GM21786 (cell line): ENCODE results near the gene TTC6.

Experiments used
- ATAC-seq: cut with Tn5 transposase; IDR thresholded peaks from one replicate; pipeline ENCODE4 v1.9.1; 2021; ENCODE audit not compliant: unreplicated experiment

TTC6 gene

DNA sequence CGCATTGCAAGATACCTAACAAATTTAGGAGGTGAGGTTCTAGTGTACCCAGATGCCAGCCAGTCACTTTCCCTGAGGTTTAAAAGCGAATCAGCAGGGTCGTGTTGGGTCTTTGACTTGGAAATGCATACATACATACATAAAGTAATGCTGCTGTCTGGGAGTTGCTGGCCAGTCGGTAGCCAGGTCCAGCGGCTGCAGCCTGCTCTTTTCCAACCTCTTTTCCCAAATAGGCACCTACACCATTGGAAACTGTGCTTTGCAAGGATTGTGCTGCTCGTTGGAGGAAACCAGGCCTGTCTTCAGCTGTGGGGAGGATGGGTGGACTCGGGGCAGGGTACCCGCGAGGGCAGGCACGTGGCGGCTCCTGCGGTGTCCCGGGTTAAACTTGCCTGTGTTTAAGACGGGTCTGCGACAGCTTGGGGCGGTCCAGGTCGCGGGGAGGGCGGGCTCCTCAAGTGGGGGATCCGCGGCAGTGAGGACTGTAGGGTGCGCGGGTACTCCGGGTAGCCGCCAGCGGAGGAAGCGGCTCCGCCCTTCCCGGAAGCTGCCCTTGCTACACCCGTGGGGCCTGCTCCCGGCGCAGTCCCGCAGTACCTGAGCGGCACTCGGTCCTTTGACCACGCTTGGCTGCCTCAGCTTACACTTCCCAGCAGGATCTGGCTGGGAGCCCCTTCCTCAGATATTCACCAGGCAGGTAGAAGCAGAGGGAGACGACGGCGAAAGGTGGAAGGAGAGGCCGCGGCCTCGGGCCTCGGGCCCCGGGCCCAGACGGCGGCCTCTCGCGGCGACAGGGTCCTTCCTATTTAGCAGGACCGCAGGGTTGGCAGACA is 2.7 kb downstream of the TTC6 start:
- ATAC-seq = no peak

DNA sequence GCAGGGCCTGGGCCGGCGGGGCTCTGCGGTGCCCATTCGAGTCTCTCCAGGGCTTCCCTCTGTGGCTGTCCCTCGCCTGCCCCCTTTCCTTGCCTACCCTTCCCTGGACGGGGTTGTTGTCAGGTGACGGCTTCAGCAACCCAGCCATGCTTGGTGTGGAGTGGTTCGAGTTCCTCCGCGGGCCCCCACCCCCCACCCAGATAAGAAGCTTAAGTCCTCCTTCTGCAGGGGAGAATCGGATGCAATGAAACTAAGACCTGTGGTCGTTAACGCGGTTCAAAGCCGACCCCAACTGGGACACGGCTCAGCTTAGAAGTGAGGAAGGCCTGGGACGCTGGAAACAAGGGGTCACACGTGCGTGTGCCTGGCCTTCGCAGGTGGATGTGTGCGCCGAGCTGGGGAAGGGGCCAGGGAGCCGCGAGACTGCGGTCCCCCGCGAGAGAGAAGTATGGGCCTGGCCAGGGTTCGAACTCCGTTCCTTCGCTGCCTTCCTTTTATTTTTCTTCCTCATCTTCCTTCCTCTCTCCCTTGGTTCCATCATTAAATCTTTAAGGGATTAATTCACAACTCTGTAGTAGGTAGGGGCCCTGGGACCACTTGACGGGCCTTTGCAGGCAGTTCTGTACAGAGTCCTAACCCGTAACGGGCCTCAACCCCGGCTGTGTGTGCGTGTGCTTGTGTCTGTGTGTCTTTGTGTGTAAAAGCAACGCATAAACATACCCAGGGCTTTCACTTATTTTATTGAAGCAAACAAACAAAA is 3.5 kb downstream of the TTC6 start:
- no peak for ATAC-seq

DNA sequence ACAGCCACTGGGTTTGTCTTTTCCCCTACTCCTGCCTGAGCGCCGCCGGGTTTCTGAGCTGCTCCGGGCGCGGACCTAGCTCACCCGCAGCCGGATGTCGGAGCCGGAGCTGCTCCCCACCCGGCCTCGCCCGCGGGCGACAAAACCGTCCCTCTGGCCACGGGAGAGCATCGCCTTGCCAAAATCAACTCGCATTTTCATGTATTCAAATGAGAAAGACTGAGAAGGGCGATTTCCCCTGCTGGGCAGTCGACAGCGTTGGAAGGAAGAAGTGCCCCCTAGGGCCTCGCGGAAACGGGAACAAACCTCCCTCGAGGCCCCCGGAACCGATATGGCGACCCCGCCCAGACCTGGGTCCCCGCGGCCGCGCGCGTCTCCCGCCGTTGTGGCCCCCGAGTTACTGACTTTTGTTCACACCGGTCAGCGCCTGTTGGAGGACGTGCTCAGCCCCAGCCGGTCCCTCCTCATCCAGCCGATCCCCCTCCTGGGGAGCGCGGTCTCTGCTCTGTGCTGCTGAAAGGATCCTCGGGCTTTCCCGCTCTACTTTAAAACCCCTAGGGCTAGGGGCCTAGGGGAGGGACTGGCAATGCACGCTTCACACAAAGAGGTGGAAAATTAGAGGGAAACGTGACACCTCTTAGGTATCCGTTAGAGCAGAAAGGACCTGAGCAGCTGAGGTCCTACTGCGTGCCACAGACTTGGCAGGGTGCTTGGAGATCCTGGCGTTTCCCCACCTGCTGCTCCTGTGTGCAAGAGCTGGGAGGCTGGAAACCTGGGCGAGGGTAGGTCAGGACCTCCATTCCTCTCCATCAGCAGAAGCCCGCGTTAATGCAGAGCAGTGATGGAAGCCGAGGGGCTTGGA is 4.3 kb downstream of the TTC6 start:
- no peak for ATAC-seq

DNA sequence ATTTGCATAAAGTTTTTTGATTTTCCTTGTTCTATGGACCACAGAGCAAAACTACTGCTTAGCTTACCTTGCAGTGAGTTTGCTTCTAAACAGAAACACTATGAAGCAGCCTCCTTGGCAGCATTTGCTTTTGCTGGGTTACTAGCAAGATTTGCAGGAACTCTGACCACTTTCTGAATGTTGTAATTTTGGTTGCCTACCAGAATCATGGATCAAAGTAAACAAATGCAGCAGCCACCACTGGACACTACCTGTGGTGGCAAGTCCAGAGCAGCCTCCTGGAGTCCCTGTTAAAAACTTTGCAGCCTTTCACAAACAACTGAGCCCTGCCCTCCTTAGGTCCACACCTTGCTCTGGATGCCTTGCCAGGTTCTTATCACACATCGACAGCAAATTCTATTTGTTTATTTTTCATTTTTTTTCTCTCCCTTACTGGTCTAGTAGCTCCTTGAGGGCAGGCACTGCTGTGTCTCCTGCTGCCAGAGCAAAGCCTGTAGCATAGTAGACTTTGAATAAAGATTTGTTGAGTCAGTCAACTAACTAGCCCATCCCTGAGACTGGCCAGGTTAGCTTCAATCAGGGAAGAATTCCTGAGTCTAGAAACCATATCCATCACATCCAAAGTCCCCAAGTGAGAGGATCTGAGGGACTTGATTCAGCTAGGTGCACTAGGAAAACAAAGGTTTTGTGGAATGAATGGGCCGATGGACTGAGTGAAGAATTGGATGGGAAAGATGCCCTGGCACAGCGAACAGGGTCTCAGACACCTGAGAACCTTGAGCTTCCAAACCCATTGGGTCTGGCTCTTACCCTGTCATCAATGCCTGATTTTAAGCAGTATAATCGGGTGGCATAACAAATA is 5.7 kb downstream of the TTC6 start:
- no peak for ATAC-seq

DNA sequence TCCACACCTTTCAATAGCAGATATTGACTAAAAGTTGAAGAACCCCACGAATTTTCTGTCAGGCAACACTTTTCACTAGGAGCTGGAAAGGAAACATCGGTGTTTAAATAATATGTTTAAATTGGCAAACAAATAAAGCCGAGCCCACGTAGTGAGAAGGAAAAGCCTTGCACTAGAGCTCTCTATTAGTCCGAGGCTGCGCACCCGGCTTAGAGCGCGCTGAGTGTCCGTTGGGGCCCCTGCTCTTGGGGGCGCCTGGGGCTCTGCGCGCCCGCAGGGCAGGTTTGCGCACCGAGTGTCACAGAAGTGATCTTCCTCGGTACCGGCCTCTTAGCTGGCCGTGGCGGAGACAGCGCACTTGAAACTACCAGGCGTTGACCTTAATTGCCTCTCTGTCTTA is 6.4 kb downstream of the TTC6 start:
- no peak for ATAC-seq

DNA sequence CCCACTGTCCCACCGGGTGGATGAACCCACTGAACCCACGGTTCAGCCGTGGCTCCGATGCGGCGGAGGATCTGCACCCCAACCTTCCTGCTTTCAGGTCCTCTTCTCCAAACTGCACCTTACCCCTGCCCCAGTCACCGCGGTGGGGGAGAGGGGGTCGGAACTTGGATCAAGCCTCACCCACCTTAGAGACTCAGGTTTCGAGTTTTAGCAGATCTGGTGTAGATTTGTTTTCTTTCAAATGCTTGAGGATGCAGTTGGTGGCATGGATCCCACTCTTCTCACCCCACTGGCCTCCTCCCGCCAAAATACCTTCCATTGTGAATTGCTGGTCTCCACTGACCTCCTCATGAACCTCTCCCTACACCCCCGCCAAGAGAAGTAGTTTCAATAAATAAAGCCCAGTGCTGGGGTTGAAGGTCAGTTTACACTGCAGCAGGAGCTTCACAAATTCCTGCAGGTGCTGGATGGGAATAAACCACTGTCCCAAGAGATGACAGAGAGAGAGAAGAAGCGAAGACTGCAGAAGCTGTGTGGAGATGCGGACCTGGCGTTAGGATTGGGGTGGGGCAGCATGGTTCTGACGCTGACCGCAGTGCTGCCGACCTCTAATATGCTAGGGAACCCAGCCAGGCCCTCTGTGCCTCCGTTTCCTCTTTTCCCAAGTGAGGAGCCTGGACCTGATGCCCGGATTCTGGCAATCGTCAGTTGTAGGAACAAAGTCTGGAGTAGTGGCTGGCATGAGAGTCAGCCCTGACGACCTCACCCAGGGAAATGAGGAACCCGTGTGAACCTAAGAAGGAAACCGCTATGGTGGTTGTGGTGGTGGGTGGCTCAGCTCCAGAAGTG is 7.4 kb downstream of the TTC6 start:
- no peak for ATAC-seq

DNA sequence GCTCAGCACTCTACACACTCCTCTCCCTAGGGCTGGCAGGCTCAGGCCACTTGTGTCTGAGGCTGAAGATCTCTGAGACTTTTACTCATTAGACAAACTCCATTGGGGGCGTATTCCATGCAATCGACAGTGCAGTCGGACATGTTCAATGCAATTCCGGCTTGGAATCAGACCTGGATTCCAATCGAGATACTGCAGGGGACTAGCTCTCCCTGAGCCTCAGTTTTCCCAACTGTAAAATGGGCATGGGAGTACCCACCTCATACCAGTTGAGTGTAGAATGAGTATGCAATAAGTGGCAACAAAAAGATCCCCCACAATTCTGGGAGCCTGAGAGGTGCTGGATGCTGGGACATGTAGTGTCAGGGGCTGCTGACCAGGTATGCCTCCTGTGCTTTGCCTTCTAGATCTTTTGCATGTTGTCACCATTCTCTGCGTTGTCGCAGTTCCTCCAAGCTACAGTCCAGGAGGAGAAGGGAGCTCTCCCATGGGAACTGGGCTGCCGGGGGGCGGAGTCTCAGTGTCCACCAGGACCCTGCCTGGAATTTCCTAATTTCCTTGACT is 8.3 kb downstream of the TTC6 start:
- ATAC-seq = no peak

DNA sequence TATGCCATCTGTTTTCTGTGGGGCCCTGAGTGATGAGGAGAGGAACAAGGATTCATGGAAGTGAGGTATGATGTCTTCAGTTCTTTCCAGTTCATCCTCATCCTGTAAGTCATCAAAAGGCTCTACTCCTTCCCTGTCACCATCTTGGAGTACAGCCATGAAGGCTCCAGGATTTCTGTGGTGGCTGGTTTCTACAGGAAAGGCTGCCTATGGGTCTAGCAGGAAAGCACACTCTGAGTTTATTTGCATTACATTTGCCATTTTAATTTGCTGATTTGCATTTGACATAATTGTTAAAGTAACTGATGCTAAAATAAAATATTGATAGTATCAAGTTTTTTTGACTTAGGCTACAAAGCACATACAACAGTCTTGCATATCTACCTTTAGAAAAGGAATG is 11.2 kb downstream of the TTC6 start:
- ATAC-seq = no peak

DNA sequence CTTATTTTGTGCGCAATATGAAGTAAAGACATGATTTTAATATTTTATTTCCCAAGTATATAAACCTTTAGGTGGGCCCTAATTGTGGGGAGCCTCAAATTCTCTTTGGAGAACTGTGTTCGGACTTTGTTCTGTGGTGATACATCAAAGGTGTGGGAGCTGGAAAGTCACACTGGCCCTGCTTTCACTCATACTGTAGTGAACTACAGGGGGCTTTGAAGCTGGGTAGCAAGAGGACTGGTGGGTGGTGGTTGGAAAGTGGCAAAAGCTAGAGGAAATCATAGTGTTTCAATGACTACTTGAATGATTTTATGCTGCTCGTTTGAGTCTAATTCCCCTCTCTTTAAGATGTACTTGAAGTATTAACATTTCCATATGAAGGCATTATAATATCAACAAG is 13.2 kb downstream of the TTC6 start:
- no peak for ATAC-seq

DNA sequence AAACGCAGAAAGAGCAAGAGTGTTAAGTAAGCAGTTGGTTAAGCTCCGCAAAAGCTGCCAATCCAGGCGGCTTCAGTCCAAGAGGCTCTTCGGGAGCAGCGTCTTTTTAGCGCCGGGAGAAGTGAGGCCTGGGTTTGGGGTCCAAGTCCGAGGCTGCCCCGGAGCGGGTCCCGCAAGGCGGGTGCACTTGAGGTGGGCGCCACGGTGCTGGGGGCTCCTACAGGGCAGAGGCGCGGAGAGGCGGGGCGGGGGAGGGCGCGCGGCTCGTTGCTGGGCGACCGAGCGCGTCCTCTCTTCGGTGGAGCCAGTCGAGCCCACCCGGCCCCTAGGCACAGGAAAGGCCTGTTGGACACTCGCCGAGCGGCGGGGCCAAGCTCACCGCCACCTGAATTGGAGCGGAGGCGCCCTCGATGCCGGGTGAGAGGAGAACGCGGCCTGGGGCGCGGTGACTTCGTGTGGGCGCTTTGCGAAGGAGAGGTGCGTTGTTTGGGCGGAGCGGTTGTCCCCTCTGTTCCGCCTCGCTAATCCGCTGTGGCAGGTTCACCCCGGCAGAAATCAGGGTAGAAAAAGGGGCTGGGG is 15.6 kb downstream of the TTC6 start:
- ATAC-seq = no peak

DNA sequence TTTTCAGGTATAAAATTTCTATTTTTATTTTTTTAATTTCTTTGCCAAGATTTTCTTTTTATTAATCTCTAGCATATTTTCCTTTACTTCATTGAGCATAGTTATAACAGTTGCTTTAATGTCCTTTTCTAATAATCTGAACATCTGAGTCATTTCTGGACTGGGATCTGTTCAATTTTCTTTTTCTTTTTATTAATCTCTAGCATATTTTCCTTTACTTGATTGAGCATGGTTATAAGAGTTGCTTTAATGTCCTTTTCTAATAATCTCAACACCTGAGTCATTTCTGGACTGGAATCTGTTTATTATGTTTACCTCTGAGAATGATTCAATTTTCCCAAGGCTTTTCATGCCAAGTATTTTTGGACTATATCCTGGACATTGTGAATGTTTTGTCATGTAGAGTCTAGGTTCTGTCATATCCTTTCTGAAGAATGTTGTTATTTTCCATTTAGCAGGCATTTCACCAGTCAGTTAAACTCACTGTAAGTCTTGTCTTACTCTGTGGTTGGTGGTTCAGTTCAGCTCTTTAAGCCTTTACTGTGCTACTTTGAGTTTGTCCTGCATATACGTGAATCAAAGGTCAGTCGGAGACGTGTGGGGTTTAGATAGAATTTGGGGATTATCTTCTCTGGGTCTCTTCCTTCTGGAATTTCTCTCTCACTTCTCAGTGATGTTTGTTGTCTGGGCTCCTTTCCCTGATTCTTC is 20.3 kb downstream of the TTC6 start:
- no peak for ATAC-seq

DNA sequence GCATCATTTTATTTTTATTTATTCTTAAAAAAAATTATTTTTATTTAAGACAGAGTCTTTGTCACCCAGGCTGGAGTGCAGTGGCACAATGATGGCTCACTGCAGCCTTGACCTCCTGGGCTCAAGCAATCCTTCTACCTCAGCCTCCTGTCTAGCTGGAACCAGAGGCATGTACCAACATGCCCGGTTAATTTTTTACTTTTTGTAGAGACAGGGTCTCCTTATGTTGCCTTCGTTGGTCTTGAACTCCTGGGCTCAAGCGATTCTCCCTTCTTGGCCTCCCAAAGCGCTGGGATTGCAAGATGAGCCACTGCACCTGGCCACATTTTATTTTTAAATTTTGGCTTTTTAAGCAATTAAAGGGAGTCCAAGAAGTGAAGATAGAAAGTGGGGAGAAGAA is 21.4 kb downstream of the TTC6 start:
- ATAC-seq = no peak

DNA sequence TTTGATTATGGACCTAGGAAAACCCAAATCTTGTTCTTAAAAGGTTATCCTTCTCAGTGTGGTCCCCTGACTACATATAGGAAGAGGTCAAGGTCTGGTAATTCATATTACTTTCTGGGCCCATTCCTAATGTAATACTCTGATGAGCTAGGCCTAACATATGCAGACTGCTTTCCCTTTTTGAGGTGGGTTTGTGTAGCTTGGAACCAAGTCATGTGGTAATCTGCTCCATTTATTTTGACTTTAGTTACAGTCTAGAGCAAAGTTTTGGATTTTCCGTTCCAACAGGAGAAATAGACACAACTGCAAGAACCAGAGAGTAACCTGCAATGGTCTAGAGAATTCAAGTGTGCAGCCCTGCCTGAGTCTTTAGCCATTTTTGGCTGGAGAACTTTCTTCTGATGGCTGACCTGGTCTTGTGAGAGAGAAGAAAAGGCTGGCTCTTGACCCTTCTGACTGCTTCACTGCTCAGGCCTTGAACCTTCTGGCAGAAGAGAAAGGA is 22.5 kb downstream of the TTC6 start:
- no peak for ATAC-seq

DNA sequence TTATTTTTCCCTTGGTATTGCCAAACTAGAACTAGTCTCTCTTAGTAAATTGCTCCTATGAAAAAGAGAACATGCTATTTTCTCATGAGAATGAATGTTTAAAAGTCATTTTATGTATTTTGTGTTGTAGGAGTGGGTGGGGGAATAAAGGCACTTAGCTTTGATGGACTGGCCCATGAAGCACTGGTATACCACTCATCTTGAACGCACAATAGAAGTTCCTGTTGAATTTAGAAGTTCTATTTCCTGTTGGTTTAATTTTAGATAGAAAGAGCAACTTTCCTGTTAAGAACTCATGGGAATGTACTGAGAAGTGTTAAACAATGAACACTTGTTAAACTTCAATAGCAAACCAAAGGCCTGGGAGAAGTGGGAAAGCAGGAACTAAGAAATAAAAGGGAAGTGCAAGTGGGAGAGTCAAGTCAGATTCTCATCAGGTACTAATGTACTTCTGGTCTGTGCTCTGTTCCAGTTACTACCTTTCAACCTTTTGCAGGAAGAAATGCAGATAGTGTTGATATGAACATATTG is 23.1 kb downstream of the TTC6 start:
- ATAC-seq = no peak

DNA sequence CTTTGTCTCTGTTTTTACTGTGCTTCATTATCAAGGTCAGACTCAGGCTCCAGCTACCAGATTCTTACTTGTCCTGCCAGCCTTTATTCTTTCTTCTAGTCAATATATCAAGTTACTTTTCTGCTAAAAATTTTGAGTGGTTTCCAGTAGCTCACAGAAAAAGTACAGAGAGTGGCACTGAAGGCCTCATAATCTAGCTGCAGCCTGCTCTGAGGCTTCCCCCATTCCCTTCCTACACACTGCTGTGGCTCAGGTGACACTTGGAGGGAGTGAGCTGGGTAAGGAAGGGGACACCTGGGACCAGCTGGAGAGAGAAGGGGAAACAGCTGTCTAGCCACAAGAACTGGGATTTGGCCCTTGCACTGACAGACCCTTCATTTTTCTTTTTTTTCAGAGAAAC is 25.4 kb downstream of the TTC6 start:
- no peak for ATAC-seq

DNA sequence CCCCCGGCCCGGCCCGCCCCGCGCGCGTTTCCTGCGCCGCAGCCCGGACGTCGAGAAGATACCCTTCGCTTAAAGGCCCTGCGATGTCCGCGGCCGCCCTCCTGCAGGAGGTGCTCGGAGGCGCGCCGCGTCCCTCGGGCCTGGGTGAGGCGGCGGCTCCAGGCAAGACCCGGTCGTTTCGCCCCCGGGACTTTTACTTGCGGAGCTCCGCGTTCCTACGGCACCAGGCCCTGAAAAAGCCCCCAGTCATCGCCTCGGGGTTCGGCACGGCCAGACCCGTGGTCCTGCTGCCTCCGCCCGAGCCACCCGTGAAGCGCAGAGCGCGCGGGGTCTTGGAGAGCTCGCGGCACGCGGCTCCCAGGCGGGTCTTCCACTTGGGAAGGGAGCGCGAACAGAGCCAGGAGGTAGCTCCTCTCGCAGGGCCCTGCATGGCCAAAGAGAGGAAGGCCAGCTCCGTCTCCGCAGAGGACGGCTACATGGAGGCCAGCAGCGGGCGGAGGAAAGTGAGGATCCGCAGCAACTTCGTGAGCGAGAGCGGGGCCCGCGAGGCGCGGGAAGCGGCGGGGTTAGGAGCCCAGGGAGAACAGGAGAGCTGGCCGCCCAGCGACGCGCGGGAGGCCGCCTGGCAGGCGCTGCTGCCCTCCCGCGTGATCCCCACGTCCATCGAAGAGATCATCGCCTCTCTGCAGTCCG is 26.9 kb downstream of the TTC6 start:
- no peak for ATAC-seq

DNA sequence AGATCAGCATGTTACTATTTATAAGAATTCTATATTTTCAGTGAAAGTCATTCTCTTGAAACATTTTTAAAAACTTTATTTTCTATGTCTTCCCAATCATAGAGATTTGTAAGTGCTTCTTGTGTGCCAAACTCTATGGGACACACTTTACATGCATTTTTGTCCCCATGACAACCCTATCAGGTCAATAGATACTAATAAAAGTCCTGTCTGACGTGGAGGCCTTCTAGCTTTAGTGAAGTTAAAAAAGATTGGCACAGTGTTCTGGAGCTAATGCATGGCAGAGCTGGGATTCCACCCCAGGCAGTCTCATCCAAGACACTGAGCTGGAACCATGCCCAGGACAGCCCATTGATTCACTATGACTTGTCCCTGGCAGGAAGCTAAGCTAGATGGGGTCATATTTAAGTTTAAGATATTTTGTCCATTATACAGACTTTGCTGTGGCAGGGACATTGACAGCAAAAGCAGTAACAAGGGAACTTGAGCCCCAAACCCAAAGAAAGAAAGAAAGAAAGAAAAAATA is 28.1 kb downstream of the TTC6 start:
- ATAC-seq = no peak
